Keratinocyte (primary cell): ENCODE data around the gene PRDX2. TPM values are rescaled to one million over a fixed set of nuclear protein-coding genes. Genes with fewer than 3 reads are reported as not detected.

Experiments
- DNase-seq: peaks from one replicate; pipeline ENCODE4 v3.0.0-alpha.2; 2011; ENCODE audit warnings: low read depth, missing footprints, low spot score
- FAIRE-seq: peaks from 2 replicates; lab custom pipeline; 2011; peaks lifted over from hg19 to GRCh38; lab: Jason Lieb, UNC
- H2AFZ ChIP-seq: 2 replicates; pipeline ENCODE4 v1.6.0; 2012; ENCODE audit warnings: low read length, control low read depth, inconsistent platforms; ENCODE audit not compliant: control insufficient read depth
- H3K27ac ChIP-seq: 2 replicates; pipeline ENCODE4 v1.5.1; 2011; ENCODE audit warnings: low read length; ENCODE audit not compliant: control insufficient read depth, insufficient read depth
- H3K27me3 ChIP-seq: 3 replicates; pipeline ENCODE4 v1.6.0; 2011; ENCODE audit warnings: low read length; ENCODE audit not compliant: control insufficient read depth, insufficient read depth; ENCODE audit errors: extremely low read depth
- H3K36me3 ChIP-seq, 2 experiments: 2 replicates in 1 of 2; 3 replicates in 1 of 2; pipeline ENCODE4 v1.5.1; 2011; ENCODE audit warnings: low read length in 2 of 2, mild to moderate bottlenecking in 1 of 2; ENCODE audit not compliant: control insufficient read depth in 2 of 2, insufficient read depth in 2 of 2; ENCODE audit errors: extremely low read depth in 1 of 2
- H3K4me1 ChIP-seq: 3 replicates; pipeline ENCODE4 v1.5.1; 2011; ENCODE audit warnings: low read length; ENCODE audit not compliant: control insufficient read depth, insufficient read depth; ENCODE audit errors: extremely low read depth
- H3K4me2 ChIP-seq: 3 replicates; pipeline ENCODE4 v1.6.0; 2011; ENCODE audit warnings: low read depth, low read length; ENCODE audit not compliant: control insufficient read depth, insufficient read depth; ENCODE audit errors: extremely low read depth
- H3K4me3 ChIP-seq, 3 experiments: fragments of 200-600 bp in 1 of 3; sonication (generic) in 1 of 3; 2 replicates in 2 of 3; 3 replicates in 1 of 3; pipeline ENCODE4 v1.5.1; 2011 to 2016; ENCODE audit warnings: low read length in 3 of 3, mild to moderate bottlenecking in 3 of 3, control low read depth in 2 of 3, inconsistent platforms in 1 of 3, low read depth in 1 of 3, mixed read lengths in 1 of 3, mixed run types in 1 of 3, moderate library complexity in 1 of 3; ENCODE audit not compliant: control insufficient read depth in 2 of 3, insufficient read depth in 2 of 3; ENCODE audit errors: extremely low read depth in 1 of 3
- H3K79me2 ChIP-seq: 2 replicates; pipeline ENCODE4 v1.6.0; 2012; ENCODE audit warnings: low read length; ENCODE audit not compliant: control insufficient read depth, insufficient read depth
- H3K9ac ChIP-seq: 3 replicates; pipeline ENCODE4 v1.6.0; 2011; ENCODE audit warnings: low read length; ENCODE audit not compliant: control insufficient read depth, insufficient read depth; ENCODE audit errors: extremely low read depth
- H3K9me1 ChIP-seq: 3 replicates; pipeline ENCODE4 v1.6.0; 2011; ENCODE audit warnings: low read length; ENCODE audit not compliant: control insufficient read depth, insufficient read depth; ENCODE audit errors: extremely low read depth
- H3K9me3 ChIP-seq: 2 replicates; pipeline ENCODE4 v1.5.1; 2012; ENCODE audit warnings: low read depth, low read length; ENCODE audit not compliant: control insufficient read depth
- H4K20me1 ChIP-seq: 3 replicates; pipeline ENCODE4 v1.6.0; 2011; ENCODE audit warnings: low read length; ENCODE audit not compliant: control insufficient read depth, insufficient read depth; ENCODE audit errors: extremely low read depth
- CTCF ChIP-seq, 3 experiments: IDR thresholded peaks in 1 of 3; conservative IDR thresholded peaks in 1 of 3; optimal IDR thresholded peaks in 1 of 3; 2 replicates in 2 of 3; 3 replicates in 1 of 3; pipeline versions ENCODE3 to v1.5.1; 2011; ENCODE audit warnings: low read length in 3 of 3, mild to moderate bottlenecking in 3 of 3, moderate library complexity in 2 of 3, control low read depth in 1 of 3, inconsistent platforms in 1 of 3; ENCODE audit not compliant: insufficient read depth in 2 of 3; ENCODE audit errors: extremely low read depth in 1 of 3
- EZH2 ChIP-seq: IDR thresholded peaks from one replicate; pipeline ENCODE4 v1.6.1; 2012; ENCODE audit warnings: inconsistent platforms, mild to moderate bottlenecking, low read length, moderate library complexity
- dilution Hi-C: fragments of 300-500 bp; cut with MboI; formaldehyde crosslinking; loops from one replicate; pipeline ENCODE4 v1.7.0; 2020; ENCODE audit warnings: low sequenced_read_pairs; ENCODE audit not compliant: extremely low pct_ligation_motif_present
- polyA plus RNA-seq, 5 experiments: library from polyadenylated mRNA; depleted of rRNA in 3 of 5; stranded (reverse) in 3 of 5; stranded (forward) in 1 of 5; unstranded in 1 of 5; fragments of >200 nt; gene quantifications; 1 replicate in 1 of 5; 2 replicates in 3 of 5; 3 replicates in 1 of 5; pipeline versions ENCODE4 v1.2.1 to v1.2.3, GENCODE V29; 2011 to 2012; ENCODE audit warnings: missing spikeins in 2 of 5, low read depth in 1 of 5, low replicate concordance in 1 of 5

The PRDX2 gene
- polyA plus RNA-seq, 1 donor (not counting 4 experiments of a cell fraction or from before 2014, with no cell fraction given), result 154 TPM

- DNase-seq, result no peak
- Histone ChIP-seq H3K4me2 (no peak overlapping the region), H3K36me3 (no peaks in the 10 kb centered on the region), H2AFZ (no peak overlapping the region), H3K27ac (no peak overlapping the region), H3K79me2 (no peaks in the 10 kb centered on the region), H3K27me3 (peaks cover 26% of the 10 kb centered on the region), H3K9me1 (no peaks in the 10 kb centered on the region), H3K9me3 (no peaks in the 10 kb centered on the region), H3K4me1 (peaks cover 14% of the 10 kb centered on the region), H3K4me3 (no peak overlapping the region), H4K20me1 (no peaks in the 10 kb centered on the region), H3K9ac (no peak overlapping the region)
- dilution Hi-C loops, result no loop called here
- TF ChIP-seq CTCF (optimal IDR thresholded peaks at IDR 0.05 in 1 of 3, IDR thresholded peaks at IDR 0.05 in 1 of 3, conservative IDR thresholded peaks at IDR 0.05 in 1 of 3; ENCODE audit: extremely low read depth in 1 of 3, insufficient read depth in 2 of 3, low read length in 3 of 3) (no peak), EZH2 (no peak)
- no peak for FAIRE-seq
Observed at GRCh38 chr19:12843999-12844732, 42.6 kb upstream of the PRDX2 start.

- Histone ChIP-seq H3K9ac (no peak overlapping the region), H3K36me3 (no peaks in the 10 kb centered on the region), H3K27ac (no peak overlapping the region), H3K4me1 (peaks cover 14% of the 10 kb centered on the region), H3K9me3 (no peaks in the 10 kb centered on the region), H3K79me2 (no peaks in the 10 kb centered on the region), H3K9me1 (no peaks in the 10 kb centered on the region), H4K20me1 (no peaks in the 10 kb centered on the region), H3K4me3 (no peak overlapping the region), H3K4me2 (no peak overlapping the region), H2AFZ (no peak overlapping the region), H3K27me3 (peaks cover 31% of the 10 kb centered on the region)
- DNase-seq (no peak), FAIRE-seq (no peak)
- dilution Hi-C loops, result no loop called here
- no peak for TF ChIP-seq EZH2
- TF ChIP-seq CTCF (optimal IDR thresholded peaks at IDR 0.05 in 1 of 3, IDR thresholded peaks at IDR 0.05 in 1 of 3, conservative IDR thresholded peaks at IDR 0.05 in 1 of 3; ENCODE audit: extremely low read depth in 1 of 3, insufficient read depth in 2 of 3, low read length in 3 of 3), result no peak
Observed at GRCh38 chr19:12843328-12843727, 41.7 kb upstream of the PRDX2 start.
